Upper lobe of left lung (tissue), 4 donors: ENCODE measurements around the gene SETBP1.

Source experiments
- EP300 ChIP-seq, 4 donors: sonication (generic); formaldehyde crosslinking; IDR thresholded peaks; one replicate each; pipeline ENCODE4 v1.5.1; 2017; ENCODE audit warnings: antibody characterized with exemption in 4 of 4, control low read depth in 2 of 4
- POLR2AphosphoS5 ChIP-seq, 2 donors: sonication (generic); formaldehyde crosslinking; IDR thresholded peaks; one replicate each; pipeline ENCODE4 v1.5.1; 2017; ENCODE audit warnings: antibody characterized with exemption in 2 of 2
- TF ChIP-seq, protein P1 (sequence below), 6 experiments: fragments of 450-650 bp in 4 of 6; fragments of 200-600 bp in 2 of 6; sonication (generic) in 2 of 6; IDR thresholded peaks; one replicate each; pipeline ENCODE4 v1.5.1; 2016 to 2019; ENCODE audit warnings: antibody characterized with exemption in 6 of 6

DNA sequence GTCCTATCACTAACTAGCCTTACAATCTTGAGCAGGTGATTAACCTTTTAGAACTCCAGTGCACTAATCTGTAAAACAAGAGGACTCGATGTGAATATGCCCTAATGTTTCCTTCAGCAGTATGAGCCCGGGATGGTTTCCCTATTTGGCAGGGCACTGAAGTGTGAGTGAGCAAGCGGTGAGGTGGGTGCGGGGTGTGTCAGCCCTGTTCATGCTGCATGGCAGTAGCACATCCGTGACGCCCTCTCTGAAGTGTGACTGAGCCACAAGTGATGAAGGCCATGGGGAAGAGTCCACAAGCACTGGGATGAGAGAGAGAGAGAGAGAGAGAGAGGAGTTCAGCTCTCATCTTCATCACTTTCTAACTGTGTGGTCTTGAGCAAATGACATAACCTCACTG is 168.7 kb downstream of the SETBP1 start:
- TF ChIP-seq, protein P1, sequence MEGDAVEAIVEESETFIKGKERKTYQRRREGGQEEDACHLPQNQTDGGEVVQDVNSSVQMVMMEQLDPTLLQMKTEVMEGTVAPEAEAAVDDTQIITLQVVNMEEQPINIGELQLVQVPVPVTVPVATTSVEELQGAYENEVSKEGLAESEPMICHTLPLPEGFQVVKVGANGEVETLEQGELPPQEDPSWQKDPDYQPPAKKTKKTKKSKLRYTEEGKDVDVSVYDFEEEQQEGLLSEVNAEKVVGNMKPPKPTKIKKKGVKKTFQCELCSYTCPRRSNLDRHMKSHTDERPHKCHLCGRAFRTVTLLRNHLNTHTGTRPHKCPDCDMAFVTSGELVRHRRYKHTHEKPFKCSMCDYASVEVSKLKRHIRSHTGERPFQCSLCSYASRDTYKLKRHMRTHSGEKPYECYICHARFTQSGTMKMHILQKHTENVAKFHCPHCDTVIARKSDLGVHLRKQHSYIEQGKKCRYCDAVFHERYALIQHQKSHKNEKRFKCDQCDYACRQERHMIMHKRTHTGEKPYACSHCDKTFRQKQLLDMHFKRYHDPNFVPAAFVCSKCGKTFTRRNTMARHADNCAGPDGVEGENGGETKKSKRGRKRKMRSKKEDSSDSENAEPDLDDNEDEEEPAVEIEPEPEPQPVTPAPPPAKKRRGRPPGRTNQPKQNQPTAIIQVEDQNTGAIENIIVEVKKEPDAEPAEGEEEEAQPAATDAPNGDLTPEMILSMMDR (IDR thresholded peaks at IDR 0.05): no peak
- TF ChIP-seq EP300 (IDR thresholded peaks at IDR 0.05) (no peak), POLR2AphosphoS5 (IDR thresholded peaks at IDR 0.05) (no peak)
